GM12875 (cell line): ENCODE data around the gene MYO1D.
"Not testable (repeated sequence)": the region's sequence is repeated elsewhere in the genome, so short reads cannot be mapped to it uniquely, and the experiment has no call there.

Source experiments
- H3K4me3 ChIP-seq: one replicate; pipeline ENCODE4 v1.5.1; 2011; ENCODE audit warnings: low read depth, low read length, control low read depth
- CTCF ChIP-seq: IDR thresholded peaks from 2 replicates; pipeline ENCODE4 v1.5.1; 2011; ENCODE audit warnings: low read depth, mild to moderate bottlenecking, control low read depth, inconsistent platforms, low read length, moderate library complexity, borderline replicate concordance; ENCODE audit not compliant: insufficient read depth

Gene MYO1D

GRCh38 chr17:32894245-32894644 is 17.3 kb upstream of the MYO1D start:
- no peak for TF ChIP-seq CTCF

GRCh38 chr17:32887410-32887809 is 10.5 kb upstream of the MYO1D start:
- not testable (repeated sequence) for H3K4me3 ChIP-seq

More at GRCh38 chr17:32894245-32894644, 17.3 kb upstream of the MYO1D start:
- no peak overlapping the region for H3K4me3 ChIP-seq

- H3K4me3 ChIP-seq, result not testable (repeated sequence)
These were observed 10.0 kb upstream of the MYO1D start for GRCh38 chr17:32886951-32887350.

GRCh38 chr17:32882734-32883133 is 5.8 kb upstream of the MYO1D start:
- no peak for TF ChIP-seq CTCF

GRCh38 chr17:32882029-32882428 is 5.1 kb upstream of the MYO1D start:
- TF ChIP-seq CTCF, result no peak
- no peak overlapping the region for H3K4me3 ChIP-seq

More at GRCh38 chr17:32882734-32883133, 5.8 kb upstream of the MYO1D start:
- H3K4me3 ChIP-seq, result no peak overlapping the region

GRCh38 chr17:32880671-32881453 is 3.9 kb upstream of the MYO1D start:
- no peak for TF ChIP-seq CTCF
- H3K4me3 ChIP-seq, result no peak overlapping the region

- no peak for TF ChIP-seq CTCF
- H3K4me3 ChIP-seq, result no peak overlapping the region
These were observed 2.2 kb upstream of the MYO1D start for GRCh38 chr17:32879134-32879533.

GRCh38 chr17:32878211-32878610 is 1.3 kb upstream of the MYO1D start:
- no peak overlapping the region for H3K4me3 ChIP-seq
- TF ChIP-seq CTCF, result no peak
